Measurements from ENCODE around the gene BORCS6. TPM values are rescaled to one million over a fixed set of nuclear protein-coding genes. Genes with fewer than 3 reads are reported as not detected.
A peak's percentile ranks its signal among the peaks of the same experiment; 100 is the strongest.

The BORCS6 gene
- total and polyA plus RNA-seq, 9 of the 15 experiments (the other 6 are each of a cell fraction or from before 2014, with no cell fraction given), result 0.01 to 7.4 (median 2.3) TPM

GRCh38 chr17:8187517-8188262 is 2.3 kb downstream of the BORCS6 start (continued):
- TF ChIP-seq ZNF592 (IDR thresholded peaks at IDR 0.05) (peak; percentile 22), SNIP1 (IDR thresholded peaks at IDR 0.05; ENCODE audit: low read depth) (no peak), ZNF431 (CRISPR knock-in tag; IDR thresholded peaks at IDR 0.05) (no peak), ZBTB26 (CRISPR knock-in tag; IDR thresholded peaks at IDR 0.05) (no peak), SP1 (CRISPR knock-in tag; IDR thresholded peaks at IDR 0.05) (peak; percentile 92), ZBTB49 (CRISPR knock-in tag; IDR thresholded peaks at IDR 0.05; ENCODE audit: borderline replicate concordance) (no peak), RHOXF2B (CRISPR knock-in tag; conservative IDR thresholded peaks at IDR 0.05) (no peak), GABPA (tag; conservative IDR thresholded peaks at IDR 0.05; ENCODE audit: low read depth) (peak; percentile 0; the same call in 1 of the 2 replicates), MITF (IDR thresholded peaks at IDR 0.05) (no peak), EP400 (IDR thresholded peaks at IDR 0.05) (peak; percentile 53), BCL6 (CRISPR knock-in tag; IDR thresholded peaks at IDR 0.05) (no peak), SREBF1 (IDR thresholded peaks at IDR 0.05; ENCODE audit: borderline replicate concordance, low read depth, low read length) (no peak), RBM14 (IDR thresholded peaks at IDR 0.05; ENCODE audit: borderline replicate concordance, insufficient read depth, low read depth, low read length) (no peak), ZNF785 (CRISPR knock-in tag; IDR thresholded peaks at IDR 0.05) (no peak), FOXA3 (CRISPR knock-in tag; conservative IDR thresholded peaks at IDR 0.05 in 1 of 2, IDR thresholded peaks at IDR 0.05 in 1 of 2) (0 out of 4 replicates have a peak, but pooled peaks of 1 of the 2 experiments have one; percentile 56), ZNF197 (CRISPR knock-in tag; IDR thresholded peaks at IDR 0.05; ENCODE audit: low read depth) (no peak), OTX1 (CRISPR knock-in tag; IDR thresholded peaks at IDR 0.05) (0 out of 2 replicates have a peak, but pooled peaks have one; percentile 22), TOE1 (IDR thresholded peaks at IDR 0.05; ENCODE audit: borderline replicate concordance) (no peak), TOE1 (CRISPR knock-in tag; IDR thresholded peaks at IDR 0.05; ENCODE audit: borderline replicate concordance, low read depth) (no peak)
